ENCODE data around the gene ANKRD13D.
"Not testable (repeated sequence)": the region's sequence is repeated elsewhere in the genome, so short reads cannot be mapped to it uniquely, and the experiment has no call there.

The ANKRD13D gene

DNA sequence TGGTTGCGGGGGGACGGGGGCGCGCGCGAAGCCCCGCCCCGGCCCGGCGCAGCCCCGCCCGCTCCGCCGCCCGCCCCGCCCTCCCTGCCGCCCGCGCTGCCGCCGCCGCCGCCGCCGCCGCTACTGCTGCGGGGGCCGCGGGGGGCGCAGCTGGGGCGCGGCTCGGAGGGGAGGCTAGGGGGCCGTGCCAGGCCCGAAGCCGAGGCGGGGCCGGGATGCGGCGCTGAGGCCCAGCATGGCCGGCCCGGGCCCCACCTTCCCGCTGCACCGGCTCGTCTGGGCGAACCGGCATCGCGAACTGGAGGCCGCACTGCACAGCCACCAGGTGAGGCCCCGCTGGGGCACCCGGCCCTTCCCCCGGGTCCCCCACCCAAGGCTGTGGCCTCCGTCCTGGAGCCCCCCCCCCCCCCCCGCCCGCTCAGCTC, at the start of gene ANKRD13D:
ANKRD13D (plus strand) TSS at position 78 of the 425 bp plus-strand sequence; CDS start at position 236, 158 bp downstream.
- DNase-seq (ENCODE audit: low read depth), result no peak

DNA sequence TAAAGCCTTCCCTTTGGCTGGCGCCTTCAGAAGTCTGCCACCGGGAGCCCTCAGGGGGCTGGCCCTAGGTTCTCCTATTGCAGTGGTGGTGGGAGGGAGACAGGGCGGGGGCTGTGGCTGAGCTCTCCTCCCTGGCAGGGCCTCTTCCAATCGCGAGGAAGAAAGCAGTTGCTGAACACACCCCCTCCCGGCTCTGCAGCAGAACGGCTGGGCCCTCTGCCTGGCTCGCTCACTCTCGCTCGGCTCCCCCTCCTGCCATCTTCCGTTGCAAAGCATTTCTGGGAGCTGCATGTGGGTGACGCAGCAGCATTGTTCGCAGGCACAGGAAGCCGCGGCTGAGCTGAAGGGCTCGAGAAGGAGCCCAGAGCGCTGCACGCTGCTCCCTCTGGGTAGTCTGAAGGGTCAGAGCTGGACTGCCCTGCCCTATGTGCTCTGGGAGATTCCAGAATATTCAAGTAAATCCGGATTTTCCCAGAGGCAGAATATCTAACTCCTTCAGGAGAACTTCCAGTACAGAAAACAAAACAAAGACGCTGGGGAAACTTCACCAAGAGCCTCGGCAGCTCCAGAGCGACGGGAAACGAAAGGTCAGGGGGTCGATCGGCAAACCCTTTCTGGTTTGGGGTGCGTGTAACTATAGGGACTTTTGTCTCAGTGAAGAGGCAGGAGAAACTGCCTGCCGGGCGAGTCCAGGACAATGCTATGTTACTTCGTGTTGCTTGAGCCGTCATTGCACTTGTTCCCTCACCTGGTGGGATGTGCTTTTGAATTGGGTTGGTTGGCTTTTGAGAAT, 49.1 kb upstream of the ANKRD13D start:
- DNase-seq (ENCODE audit: low read depth), result peak; percentile 93

DNA sequence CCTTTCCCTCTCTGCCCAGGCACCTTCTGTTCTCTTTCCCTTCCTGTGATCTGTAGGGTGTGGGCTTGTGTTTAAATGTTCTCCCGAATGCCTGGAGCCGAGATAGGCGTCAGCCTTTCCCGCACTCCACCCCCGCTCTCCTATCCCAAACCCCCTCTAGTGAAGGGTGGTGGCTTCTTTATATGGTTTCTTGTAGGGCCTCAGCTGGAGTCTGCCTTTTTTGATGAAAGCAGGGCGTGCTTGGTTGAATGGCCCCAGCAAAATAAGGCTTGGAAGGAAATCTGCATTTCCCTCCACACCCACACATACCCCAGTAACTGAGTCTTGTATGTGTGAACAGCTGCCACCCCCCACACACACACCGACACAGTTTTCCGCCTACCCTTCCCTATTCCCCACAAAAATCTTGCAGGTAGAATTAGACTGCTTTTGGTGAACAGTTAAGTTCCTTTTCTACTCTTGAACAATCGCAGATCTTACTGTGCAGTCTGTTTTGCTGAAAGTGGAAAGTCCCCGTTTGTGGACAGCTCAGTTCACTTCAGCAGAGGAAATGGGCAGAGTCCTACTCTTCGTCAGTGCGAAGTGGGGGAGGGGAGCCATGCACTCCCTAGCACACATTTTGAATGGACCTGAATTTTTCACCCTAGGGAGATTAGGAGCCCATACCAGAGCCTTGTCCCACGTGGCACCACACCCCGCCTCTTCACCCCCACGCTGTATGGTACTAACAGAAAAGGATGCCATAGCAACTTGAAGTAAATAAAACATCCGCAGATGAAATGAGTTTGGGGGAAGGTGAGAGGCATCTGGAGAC, 48.3 kb upstream of the ANKRD13D start:
- DNase-seq (ENCODE audit: low read depth), result peak; percentile 62

DNA sequence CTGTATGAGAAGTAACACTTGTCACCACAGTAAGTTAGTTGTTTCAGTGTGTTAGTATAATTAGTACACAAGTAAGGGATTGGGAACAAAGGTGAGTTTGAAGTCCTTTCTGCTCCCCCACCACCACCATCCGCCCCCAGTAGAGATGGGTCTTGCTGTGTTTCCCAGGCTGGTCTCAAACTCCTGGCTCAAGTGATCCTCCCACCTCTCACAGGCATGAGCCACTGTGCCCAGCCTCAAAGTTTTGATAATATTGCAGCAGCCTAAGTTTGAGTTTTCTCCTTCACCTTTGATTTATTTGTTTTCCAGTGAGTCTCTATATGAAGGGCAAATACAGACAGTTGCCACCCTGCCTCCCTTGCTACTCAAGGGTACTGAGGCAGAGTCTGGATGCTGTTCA, 46.6 kb upstream of the ANKRD13D start:
- DNase-seq (ENCODE audit: low read depth), result no peak

DNA sequence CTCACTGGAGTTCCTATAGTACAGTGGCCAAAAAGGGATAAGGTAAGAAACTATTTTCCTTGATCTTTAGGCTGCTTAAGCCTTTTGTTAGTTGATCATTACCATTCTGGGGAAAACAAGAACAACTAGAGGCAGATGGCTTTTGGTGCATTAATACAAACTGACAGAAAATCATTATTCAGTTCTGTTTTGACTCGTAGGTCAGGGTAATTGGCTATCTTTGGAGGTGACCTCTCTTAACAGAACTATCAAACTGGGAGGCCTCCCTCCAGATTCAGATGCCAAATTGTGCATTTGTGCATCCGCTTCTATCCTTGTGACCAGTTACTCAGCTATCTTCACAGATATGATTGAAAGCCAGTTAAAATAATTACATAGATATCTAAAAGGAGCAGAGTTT, 46.1 kb upstream of the ANKRD13D start:
- no peak for DNase-seq (ENCODE audit: low read depth)

DNA sequence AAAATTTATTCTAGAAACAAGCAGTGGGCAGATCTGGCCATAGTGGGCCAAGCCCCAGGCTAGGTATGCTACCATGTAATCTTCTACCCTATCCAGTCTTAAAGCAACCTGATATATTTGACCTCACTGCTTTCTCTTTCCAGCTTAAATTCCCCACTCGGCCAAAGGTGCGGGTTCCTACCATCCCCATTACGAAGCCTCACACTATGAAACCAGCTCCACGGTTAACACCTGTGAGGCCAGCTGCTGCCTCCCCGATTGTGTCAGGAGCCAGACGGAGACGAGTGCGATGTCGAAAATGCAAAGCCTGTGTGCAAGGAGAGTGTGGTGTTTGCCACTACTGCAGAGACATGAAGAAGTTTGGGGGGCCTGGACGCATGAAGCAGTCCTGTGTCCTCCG, 44.1 kb upstream of the ANKRD13D start:
- DNase-seq (ENCODE audit: low read depth), result no peak

DNA sequence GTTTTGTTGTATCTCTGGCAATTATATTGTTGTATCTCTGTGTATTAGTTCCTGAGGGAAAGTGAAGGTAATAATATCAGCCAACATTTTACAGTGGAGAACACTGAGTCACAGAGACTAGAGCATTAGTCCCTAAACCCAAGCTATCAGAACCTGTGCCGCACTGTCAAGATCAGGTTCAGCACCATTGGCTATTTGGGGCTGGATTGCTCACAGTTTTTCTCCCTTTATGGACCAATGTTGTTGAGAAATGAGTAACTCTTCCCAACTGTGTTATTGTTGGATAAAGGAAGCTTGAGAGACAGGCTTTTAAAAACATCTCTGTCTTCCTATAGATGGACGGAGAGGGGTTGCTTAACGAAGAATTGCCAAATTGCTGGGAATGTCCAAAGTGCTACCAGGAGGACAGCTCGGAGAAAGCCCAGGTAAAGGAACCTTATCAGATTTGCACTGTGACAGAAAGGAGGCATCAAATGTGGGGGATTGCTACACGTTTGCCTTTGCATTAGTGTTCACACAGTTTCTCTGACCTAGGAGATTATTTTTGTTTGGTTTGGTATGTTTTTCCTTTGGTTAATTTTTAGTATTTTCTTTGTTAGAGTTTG, 41.1 kb upstream of the ANKRD13D start:
- DNase-seq (ENCODE audit: low read depth), result no peak

DNA sequence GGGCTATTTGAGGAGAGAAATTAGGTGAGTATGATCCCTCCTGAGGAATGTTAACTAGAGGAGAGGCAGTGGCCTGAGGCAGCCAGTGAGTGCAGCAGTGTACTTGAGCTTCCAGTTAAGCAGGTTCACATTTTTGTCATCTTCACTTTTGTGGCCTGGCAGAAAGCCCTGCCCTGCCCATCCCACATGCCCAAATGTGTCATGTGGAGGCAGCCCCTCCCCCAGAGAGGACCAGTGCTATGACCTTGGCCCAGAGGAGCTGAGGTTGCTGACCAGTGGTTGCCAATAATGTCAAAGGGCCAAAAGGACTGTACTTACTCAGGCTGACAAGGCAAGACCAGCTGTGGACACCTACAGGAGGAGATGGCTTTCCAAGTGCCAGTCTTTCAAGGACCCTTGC, 40.5 kb upstream of the ANKRD13D start:
- DNase-seq (ENCODE audit: low read depth), result no peak

DNA sequence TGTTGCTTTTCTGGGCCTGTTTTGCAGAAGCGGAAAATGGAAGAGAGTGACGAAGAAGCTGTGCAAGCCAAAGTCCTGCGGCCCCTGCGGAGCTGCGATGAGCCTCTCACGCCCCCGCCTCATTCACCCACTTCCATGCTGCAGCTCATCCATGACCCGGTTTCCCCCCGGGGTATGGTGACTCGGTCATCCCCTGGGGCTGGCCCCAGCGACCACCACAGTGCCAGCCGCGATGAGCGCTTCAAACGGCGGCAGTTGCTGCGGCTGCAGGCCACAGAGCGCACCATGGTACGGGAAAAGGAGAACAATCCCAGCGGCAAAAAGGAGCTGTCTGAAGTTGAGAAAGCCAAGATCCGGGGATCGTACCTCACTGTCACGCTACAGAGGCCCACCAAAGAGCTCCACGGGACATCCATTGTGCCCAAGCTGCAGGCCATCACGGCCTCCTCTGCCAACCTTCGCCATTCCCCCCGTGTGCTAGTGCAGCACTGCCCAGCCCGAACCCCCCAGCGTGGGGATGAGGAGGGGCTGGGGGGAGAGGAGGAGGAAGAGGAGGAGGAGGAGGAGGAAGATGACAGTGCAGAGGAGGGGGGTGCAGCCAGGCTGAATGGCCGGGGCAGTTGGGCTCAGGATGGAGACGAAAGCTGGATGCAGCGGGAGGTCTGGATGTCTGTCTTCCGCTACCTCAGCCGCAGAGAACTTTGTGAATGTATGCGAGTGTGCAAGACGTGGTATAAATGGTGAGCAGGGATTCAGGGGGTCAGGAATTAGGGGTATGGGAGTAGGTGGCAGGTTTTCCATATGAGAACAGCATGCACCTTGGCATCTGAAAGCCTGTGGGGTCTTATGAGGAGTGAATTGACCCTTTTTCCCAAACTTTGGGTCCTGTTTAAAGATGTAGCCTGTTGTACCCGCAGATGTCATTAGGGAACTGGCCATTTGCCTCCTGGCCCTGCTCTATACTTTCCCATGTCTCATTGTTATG, 38.8 kb upstream of the ANKRD13D start:
- no peak for DNase-seq (ENCODE audit: low read depth)

DNA sequence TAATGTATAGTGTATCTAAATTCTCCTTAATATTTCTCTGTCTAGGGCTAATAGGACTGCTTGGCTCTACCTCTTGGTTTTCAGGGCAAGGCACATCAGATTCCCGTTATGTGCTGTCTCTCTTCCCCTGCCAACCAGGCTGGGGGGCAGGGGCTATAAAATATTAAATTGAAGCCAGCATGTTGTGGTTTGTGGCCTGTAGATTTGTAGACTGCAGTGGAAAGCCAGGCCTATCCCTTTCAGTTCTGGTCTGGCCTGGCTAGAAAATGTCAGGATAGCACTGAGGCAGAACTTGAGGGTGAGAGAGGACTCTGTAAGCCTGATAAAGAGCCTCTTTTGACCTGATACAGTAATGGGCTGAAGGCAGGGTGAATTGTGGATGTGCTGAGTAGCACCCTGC, 37.3 kb upstream of the ANKRD13D start:
- DNase-seq (ENCODE audit: low read depth), result no peak

DNA sequence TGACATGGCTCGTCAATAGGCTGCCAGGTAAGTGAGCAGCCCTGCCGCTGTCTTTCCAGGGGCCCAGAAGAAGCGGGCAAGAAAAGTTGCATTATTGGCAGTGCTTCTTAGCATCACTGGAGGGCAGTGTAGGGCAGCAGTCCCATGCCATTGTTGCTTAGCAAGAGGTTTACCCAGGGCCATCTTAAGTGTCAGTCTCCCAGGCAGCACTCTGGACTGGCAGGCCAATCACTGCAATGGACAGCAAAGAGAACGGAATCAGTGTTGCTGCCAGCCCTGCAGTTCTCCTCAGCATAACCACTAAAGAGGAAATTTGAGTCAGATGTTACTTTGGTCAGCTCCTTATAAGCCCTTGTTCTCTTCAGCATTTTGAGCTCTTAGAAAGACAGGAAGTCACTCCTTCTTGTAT, 36.3 kb upstream of the ANKRD13D start:
- DNase-seq (ENCODE audit: low read depth), result no peak

DNA sequence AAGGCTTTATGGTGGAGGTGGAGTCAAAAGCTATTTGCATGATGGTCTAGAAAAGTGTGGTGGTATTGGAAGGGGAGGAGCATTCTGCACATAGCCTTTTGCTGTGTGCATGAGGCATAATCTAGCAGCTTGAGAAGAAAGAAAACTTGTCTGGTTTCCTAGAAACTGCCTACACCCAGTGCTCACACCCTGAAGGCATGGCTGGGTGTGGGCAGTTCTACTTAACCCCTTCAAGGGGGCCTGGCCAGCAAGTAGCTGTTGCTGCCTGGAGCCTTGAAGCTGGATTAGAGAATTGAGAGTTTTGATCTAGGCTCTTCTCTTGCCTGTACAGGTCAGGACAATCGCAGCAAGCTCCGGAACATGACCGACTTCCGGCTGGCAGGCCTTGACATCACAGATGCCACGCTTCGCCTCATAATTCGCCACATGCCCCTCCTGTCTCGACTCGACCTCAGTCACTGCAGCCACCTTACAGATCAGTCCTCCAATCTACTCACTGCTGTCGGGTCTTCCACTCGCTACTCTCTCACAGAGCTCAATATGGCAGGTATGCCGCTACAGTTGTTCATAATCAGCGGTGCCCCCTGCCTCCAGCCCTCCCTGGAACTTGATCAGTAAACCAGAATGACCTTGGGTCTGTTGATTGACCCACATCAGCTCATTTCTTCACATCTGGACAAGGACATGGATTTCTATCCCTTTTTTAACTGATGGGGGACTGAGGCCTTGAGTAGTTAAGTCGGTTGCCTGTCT, 35.1 kb upstream of the ANKRD13D start:
- no peak for DNase-seq (ENCODE audit: low read depth)

DNA sequence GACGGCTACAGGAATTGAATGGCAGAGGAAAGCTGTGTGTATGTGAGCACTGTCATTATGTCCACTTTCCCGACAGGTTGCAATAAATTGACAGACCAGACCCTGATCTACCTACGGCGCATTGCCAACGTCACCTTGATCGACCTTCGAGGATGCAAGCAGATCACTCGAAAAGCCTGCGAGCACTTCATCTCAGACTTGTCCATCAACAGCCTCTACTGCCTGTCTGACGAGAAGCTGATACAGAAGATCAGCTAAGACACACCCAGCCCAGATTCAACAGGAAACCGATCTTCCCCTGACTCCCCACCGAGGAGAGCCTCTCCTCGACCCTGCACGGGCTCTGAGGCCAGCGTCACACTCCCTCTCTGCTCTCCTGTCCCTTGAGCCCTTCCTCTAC, 34.3 kb upstream of the ANKRD13D start:
- DNase-seq (ENCODE audit: low read depth), result no peak

DNA sequence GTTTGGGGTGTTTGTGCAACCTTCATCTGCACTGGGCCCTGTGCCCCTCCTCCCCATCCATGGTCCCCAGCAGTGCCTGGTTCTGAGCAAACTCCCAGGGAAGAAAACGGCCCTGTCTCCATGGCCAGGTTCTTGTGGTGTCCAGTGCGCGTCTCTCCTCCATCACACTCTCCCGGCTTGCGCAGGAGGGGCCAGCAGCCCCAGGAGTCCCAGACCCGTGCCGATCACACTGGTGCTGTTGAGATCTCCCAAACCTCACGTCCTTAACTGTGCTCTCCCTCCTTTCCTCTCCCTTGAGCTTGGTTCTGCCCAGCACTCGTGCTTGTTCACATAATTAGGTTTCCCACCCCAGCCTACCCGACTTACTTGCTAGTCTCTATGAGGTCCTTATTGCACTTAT, 33.8 kb upstream of the ANKRD13D start:
- no peak for DNase-seq (ENCODE audit: low read depth)

DNA sequence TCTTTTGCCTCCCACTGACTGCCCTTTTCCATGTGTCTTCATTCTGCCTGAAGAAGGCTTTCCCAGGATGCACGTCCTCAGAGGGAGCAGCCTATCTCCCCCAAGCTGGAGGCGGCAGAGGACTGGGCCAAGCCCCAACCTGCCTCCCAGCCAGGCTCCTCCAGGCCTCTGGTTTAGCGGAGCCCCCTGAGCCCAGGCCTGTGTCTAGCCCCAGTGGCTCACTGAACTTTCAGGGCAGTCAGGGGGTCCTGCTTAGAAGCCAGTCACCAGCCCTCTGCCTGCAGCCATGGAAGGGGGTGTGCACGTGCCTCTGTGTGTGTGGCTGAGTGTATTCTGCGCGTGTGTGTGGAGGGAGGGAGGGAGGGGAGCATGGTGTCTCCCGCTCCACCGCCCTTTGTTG, 33.2 kb upstream of the ANKRD13D start:
- DNase-seq (ENCODE audit: low read depth), result no peak

DNA sequence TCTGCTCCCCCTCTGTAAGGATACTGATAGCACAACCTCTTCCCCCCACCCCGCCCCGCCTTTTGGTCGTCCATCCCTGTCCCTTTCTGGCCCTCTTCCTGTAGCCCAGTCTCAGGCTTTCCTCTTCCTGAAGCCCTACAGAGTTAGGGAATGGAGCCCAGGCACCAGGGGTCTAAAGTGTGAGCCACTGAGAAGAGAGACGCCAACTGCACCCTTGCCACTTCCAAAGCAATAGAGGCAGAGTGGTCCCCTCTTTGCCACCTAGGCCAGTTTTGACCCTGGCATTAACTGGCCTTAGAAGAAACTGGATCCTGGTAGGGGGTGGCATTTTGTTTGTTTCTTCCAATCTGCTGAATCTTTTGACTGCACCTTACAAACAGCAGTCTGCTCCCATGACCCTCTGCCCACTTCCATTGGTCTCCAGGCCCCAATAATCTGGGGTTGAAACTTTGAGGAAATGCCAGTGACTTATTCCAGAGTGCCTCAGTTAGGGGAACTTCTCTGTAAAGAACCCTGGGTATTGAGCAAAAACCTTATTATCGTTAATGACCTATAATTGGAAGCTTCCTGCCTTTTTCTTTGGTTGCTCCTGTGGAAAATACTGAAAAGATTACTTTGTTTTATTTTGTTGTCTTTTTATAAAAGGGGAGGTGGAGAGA, 32.5 kb upstream of the ANKRD13D start:
- no peak for DNase-seq (ENCODE audit: low read depth)

DNA sequence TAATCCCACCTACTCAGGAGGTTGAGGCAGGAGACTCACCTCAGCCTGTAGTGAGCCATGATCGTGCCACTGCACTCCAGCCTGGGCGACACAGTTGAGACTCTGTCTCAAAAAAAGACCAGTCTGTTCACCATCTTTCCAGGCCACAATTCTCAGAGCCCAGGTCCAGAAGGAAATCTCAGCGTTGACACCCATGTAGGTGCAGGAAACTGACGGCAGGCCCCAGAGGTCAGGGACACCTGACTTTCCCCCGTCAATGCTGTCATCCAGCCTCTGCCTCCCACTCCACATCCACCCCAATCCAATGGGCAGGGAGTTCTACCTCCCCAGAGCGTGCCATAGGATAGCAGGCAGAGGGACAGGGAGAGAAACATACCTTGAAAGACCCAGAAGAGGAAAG, 28.7 kb upstream of the ANKRD13D start:
- DNase-seq (ENCODE audit: low read depth), result no peak

DNA sequence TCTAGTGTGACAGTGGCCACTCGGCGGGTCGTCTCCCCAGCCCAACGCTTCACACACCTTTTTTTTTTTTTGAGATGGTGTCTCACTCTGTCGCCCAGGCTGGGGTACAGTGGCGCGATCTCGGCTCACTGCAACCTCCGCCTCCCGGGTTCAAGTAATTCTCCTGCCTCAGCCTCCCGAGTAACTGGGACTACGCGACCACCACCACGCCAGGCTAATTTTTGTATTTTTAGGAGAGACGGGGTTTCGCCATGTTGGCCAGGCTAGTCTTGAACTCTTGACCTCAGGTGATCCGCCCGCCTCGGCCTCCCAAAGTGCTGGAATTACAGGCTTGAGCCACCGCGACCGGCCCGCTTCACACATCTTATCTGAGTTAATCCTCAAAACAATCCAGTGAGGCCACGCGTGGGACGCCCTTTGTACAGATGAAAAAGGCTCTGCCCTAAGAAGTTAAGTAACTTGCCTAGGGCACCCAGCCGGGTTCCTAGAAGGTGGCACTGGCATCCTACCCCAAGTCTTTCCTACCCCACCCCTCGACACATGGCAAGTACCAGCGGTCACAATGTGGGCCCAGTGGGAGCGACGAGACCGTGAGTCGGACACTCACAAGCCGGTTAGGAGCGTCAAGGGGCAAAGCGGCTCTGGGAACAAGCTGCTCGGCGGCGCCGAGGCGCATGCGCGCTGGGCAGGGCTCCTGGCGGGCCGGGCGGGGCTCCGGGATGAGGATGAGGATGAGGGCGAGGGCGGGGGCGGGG, 28.0 kb upstream of the ANKRD13D start:
- DNase-seq (ENCODE audit: low read depth), result not testable (repeated sequence)

DNA sequence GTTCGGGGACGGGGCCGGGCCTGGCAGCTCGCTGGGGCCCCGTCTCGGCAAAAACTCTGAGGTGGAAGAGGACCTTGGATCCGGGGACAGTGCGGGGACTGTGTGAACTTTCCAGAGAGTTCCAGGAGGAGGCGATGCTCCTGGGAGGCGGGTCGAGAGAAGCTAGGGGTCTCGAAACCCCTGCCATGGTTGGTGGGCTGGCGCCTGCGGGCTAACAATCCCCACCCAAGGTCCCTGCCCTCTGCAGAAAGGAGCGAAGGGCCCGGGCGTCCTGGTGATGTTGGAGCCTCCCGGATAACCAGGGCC, 27.5 kb upstream of the ANKRD13D start:
- DNase-seq (ENCODE audit: low read depth), result no peak
